Panc1 (cell line): ENCODE data around the gene C4orf36. TPM values are rescaled to one million over a fixed set of nuclear protein-coding genes. Genes with fewer than 3 reads are reported as not detected.

Source experiments
- ATAC-seq: fragments of 200-7000 bp; cut with Tn5 transposase; 2 replicates; pipeline ENCODE4 v1.9.1; 2020; ENCODE audit warnings: mild to moderate bottlenecking, moderate library complexity
- BruUV-seq: library from RNA; stranded (reverse); fragments of 400-500 nt; replicated peaks from 2 replicates; lab custom pipeline; 2021; lab: Mats Ljungman, UMichigan
- CTCF ChIA-PET: fragments of 300-600 bp; sonication (Branson Sonifier 250); formaldehyde crosslinking; loops from one replicate; lab custom pipeline; 2022; ENCODE audit warnings: antibody characterized with exemption; lab: Charles Lee
- POLR2A ChIA-PET: fragments of 300-600 bp; sonication (Branson Sonifier 250); formaldehyde crosslinking; loops from one replicate; lab custom pipeline; 2022; ENCODE audit warnings: antibody characterized with exemption; lab: Charles Lee
- DNase-seq: peaks from one replicate; pipeline ENCODE4 v3.0.0-alpha.2; 2010; ENCODE audit warnings: low read depth, low spot score
- H3K27ac ChIP-seq: 2 replicates; pipeline ENCODE4 v1.5.1; 2011; ENCODE audit warnings: mild to moderate bottlenecking, low read length, inconsistent platforms
- H3K27me3 ChIP-seq: fragments of 200-500 bp; sonication (Bioruptor generic); 2 replicates; pipeline ENCODE4 v1.6.0; 2014; ENCODE audit warnings: low read length, inconsistent platforms; ENCODE audit not compliant: control insufficient read depth, insufficient read depth
- H3K36me3 ChIP-seq: fragments of 200-500 bp; sonication (Bioruptor generic); 2 replicates; pipeline ENCODE4 v1.5.1; 2014; ENCODE audit warnings: inconsistent platforms, mild to moderate bottlenecking, low read length, moderate library complexity; ENCODE audit not compliant: control insufficient read depth, insufficient read depth
- H3K4me1 ChIP-seq: 2 replicates; pipeline ENCODE4 v1.5.1; 2011; ENCODE audit warnings: inconsistent platforms, mild to moderate bottlenecking, low read length, moderate library complexity; ENCODE audit not compliant: control insufficient read depth, insufficient read depth
- H3K4me3 ChIP-seq, 2 experiments: 2 replicates each; pipeline ENCODE4 v1.5.1; 2011 to 2012; ENCODE audit warnings: low read depth in 2 of 2, low read length in 2 of 2, mild to moderate bottlenecking in 2 of 2, inconsistent platforms in 1 of 2, moderate library complexity in 1 of 2
- H3K9me3 ChIP-seq: fragments of 200-500 bp; sonication (Bioruptor generic); 2 replicates; pipeline ENCODE4 v1.5.1; 2014; ENCODE audit warnings: low read depth, mild to moderate bottlenecking, inconsistent platforms, low read length, moderate library complexity; ENCODE audit not compliant: control insufficient read depth, insufficient read depth
- POLR2AphosphoS5 ChIP-seq: IDR thresholded peaks from 2 replicates; pipeline ENCODE4 v1.6.1; 2012; ENCODE audit warnings: mild to moderate bottlenecking, low read depth, low read length, moderate library complexity
- SIN3A ChIP-seq: IDR thresholded peaks from 2 replicates; pipeline ENCODE4 v1.6.1; 2012; ENCODE audit warnings: low read depth, mild to moderate bottlenecking, low read length, moderate library complexity, borderline replicate concordance; ENCODE audit not compliant: insufficient read depth
- TCF7L2 ChIP-seq: IDR thresholded peaks from 2 replicates; pipeline ENCODE4 v1.6.1; 2011; ENCODE audit warnings: mild to moderate bottlenecking, low read depth, low read length, inconsistent platforms
- in situ Hi-C: cut with HindIII; loops from 2 replicates; pipeline ENCODE4 v1.10.0; 2016; ENCODE audit warnings: low sequenced_read_pairs, low pct_unique_long_range_greater_than_20kb
- intact Hi-C: fragments of 100-400 bp; cut with micrococcal nuclease; formaldehyde crosslinking; loops from one replicate; pipeline ENCODE4 v1.10.0; 2022; ENCODE audit not compliant: unreplicated experiment
- total RNA-seq: library from RNA; stranded (reverse); gene quantifications from one replicate; pipeline ENCODE4 v1.2.1, GENCODE V29; 2021; ENCODE audit not compliant: unreplicated experiment
- TF ChIP-seq, protein P1 (sequence below): fragments of 450-650 bp; IDR thresholded peaks from 2 replicates; pipeline ENCODE4 v1.5.1; 2017; ENCODE audit warnings: mild to moderate bottlenecking
- TF ChIP-seq, protein P2 (sequence below), 2 experiments: IDR thresholded peaks; 2 replicates each; pipeline ENCODE4 v1.6.1; 2011 to 2012; ENCODE audit warnings: low read depth in 2 of 2, control low read depth in 1 of 2, low read length in 1 of 2, mild to moderate bottlenecking in 1 of 2, moderate library complexity in 1 of 2; ENCODE audit not compliant: insufficient read depth in 1 of 2

The C4orf36 gene
- total RNA-seq, 1 experiment from 2014 or later, result 0.26 TPM

DNA sequence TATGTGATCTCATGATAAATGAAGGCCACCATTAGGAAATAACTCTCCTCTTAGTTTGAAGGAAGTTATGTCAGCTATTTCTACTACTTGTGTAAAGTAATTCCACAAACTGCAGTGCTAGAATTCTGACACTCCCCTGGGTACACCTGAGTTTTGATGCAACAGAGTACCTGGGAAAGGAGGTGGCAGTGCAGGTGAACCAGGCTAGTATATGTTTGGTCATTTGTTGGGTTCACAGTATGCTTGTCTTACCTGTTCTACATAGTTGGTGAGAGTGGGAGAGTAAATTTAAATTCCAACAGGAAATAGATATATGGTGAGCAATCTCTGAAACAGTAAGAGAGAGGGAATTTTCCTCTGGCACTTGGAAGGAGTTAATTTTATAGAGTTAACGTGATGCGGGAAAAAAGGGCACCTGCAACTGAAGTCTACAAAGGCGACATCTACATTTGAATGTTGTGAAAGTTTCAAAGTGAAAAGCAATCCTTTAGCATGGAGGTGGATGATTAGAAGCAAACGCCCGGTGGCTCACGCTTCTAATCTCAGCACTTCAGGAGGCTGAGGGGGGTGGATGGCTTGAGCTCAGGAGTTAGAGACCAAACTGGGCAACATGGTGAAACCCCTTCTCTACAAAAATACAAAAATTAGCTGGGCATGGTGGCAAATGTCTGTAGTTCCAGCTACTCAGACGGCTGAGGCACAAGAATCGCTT, 34.7 kb downstream of the C4orf36 start:
- no peaks in the 10 kb centered on the region for H3K36me3 ChIP-seq
- CTCF ChIA-PET, result interaction anchor here (0.7 kb wide), 1 partner anchor 963 kb away, joined by 5 read pairs; no protein-coding TSS in a partner anchor
- intact Hi-C loops, result no loop called here
- DNase-seq (no peak), ATAC-seq (no peak)
- H3K4me1 ChIP-seq, result no peaks in the 10 kb centered on the region
- in situ Hi-C loops, result no loop called here
- H3K4me3 ChIP-seq, result no peak overlapping the region
- TF ChIP-seq SIN3A (no peak), POLR2AphosphoS5 (no peak), TCF7L2 (no peak)
- TF ChIP-seq, protein P1, sequence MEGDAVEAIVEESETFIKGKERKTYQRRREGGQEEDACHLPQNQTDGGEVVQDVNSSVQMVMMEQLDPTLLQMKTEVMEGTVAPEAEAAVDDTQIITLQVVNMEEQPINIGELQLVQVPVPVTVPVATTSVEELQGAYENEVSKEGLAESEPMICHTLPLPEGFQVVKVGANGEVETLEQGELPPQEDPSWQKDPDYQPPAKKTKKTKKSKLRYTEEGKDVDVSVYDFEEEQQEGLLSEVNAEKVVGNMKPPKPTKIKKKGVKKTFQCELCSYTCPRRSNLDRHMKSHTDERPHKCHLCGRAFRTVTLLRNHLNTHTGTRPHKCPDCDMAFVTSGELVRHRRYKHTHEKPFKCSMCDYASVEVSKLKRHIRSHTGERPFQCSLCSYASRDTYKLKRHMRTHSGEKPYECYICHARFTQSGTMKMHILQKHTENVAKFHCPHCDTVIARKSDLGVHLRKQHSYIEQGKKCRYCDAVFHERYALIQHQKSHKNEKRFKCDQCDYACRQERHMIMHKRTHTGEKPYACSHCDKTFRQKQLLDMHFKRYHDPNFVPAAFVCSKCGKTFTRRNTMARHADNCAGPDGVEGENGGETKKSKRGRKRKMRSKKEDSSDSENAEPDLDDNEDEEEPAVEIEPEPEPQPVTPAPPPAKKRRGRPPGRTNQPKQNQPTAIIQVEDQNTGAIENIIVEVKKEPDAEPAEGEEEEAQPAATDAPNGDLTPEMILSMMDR, result no peak
- TF ChIP-seq, protein P2, sequence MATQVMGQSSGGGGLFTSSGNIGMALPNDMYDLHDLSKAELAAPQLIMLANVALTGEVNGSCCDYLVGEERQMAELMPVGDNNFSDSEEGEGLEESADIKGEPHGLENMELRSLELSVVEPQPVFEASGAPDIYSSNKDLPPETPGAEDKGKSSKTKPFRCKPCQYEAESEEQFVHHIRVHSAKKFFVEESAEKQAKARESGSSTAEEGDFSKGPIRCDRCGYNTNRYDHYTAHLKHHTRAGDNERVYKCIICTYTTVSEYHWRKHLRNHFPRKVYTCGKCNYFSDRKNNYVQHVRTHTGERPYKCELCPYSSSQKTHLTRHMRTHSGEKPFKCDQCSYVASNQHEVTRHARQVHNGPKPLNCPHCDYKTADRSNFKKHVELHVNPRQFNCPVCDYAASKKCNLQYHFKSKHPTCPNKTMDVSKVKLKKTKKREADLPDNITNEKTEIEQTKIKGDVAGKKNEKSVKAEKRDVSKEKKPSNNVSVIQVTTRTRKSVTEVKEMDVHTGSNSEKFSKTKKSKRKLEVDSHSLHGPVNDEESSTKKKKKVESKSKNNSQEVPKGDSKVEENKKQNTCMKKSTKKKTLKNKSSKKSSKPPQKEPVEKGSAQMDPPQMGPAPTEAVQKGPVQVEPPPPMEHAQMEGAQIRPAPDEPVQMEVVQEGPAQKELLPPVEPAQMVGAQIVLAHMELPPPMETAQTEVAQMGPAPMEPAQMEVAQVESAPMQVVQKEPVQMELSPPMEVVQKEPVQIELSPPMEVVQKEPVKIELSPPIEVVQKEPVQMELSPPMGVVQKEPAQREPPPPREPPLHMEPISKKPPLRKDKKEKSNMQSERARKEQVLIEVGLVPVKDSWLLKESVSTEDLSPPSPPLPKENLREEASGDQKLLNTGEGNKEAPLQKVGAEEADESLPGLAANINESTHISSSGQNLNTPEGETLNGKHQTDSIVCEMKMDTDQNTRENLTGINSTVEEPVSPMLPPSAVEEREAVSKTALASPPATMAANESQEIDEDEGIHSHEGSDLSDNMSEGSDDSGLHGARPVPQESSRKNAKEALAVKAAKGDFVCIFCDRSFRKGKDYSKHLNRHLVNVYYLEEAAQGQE (IDR thresholded peaks at IDR 0.05; ENCODE audit: insufficient read depth in 1 of 2, low read depth in 2 of 2, low read length in 1 of 2), result no peak
- no peaks in the 10 kb centered on the region for H3K9me3 ChIP-seq
- no peak overlapping the region for H3K27ac ChIP-seq
- no peaks in the 10 kb centered on the region for H3K27me3 ChIP-seq
- POLR2A ChIA-PET, result no interaction called here
- no TSS peak for BruUV-seq

GRCh38 chr4:86856896-86857295, 35.3 kb downstream of the C4orf36 start:
- no peaks in the 10 kb centered on the region for H3K27me3 ChIP-seq

More at GRCh38 chr4:86856896-86857295, 35.3 kb downstream of the C4orf36 start:
- no peak for DNase-seq
- no peak overlapping the region for H3K27ac ChIP-seq
- in situ Hi-C loops, result no loop called here
- H3K9me3 ChIP-seq, result no peaks in the 10 kb centered on the region
- TF ChIP-seq SIN3A (no peak), POLR2AphosphoS5 (no peak), TCF7L2 (no peak)
- TF ChIP-seq, protein P2 (IDR thresholded peaks at IDR 0.05; ENCODE audit: insufficient read depth in 1 of 2, low read depth in 2 of 2, low read length in 1 of 2), result no peak
- TF ChIP-seq, protein P1, result no peak
- H3K4me1 ChIP-seq, result no peaks in the 10 kb centered on the region
- BruUV-seq, result no TSS peak
- no peaks in the 10 kb centered on the region for H3K36me3 ChIP-seq
- H3K4me3 ChIP-seq, result no peak overlapping the region
- ChIA-PET CTCF (interaction anchor here (0.7 kb wide), 1 partner anchor 963 kb away, joined by 5 read pairs; no protein-coding TSS in a partner anchor), POLR2A (no interaction called here)
- ATAC-seq, result no peak
- intact Hi-C loops, result no loop called here
